Right hindlimb (tissue), 1 donor: Measurements from ENCODE around the gene EIF4E1B.

ENCODE experiments used
- DNase-seq: peaks from one replicate; pipeline ENCODE4 v3.0.0-alpha.2; 2018

The EIF4E1B gene

GRCh38 chr5:176606875-176607274 lies 23.6 kb upstream of the EIF4E1B start:
- DNase-seq: no peak

- no peak for DNase-seq
These were observed 22.3 kb upstream of the EIF4E1B start for GRCh38 chr5:176608142-176608705.

GRCh38 chr5:176608937-176609723 lies 21.3 kb upstream of the EIF4E1B start:
- no peak for DNase-seq

GRCh38 chr5:176609724-176610434 lies 20.6 kb upstream of the EIF4E1B start, which contains the start of gene GPRIN1:
Gene GPRIN1, minus strand, starts transcription at chr5:176610156. Its CDS starts 10,322 bp downstream, at chr5:176599834.
- peak; percentile 68 for DNase-seq

GRCh38 chr5:176610435-176610773 lies 20.1 kb upstream of the EIF4E1B start:
- DNase-seq: no peak

- DNase-seq: peak; percentile 85
These were observed 19.0 kb upstream of the EIF4E1B start for GRCh38 chr5:176611435-176611834.

GRCh38 chr5:176612008-176612407 lies 18.5 kb upstream of the EIF4E1B start:
- DNase-seq: no peak

GRCh38 chr5:176612855-176613254 lies 17.6 kb upstream of the EIF4E1B start:
- no peak for DNase-seq

- DNase-seq: no peak
These were observed 15.5 kb upstream of the EIF4E1B start for GRCh38 chr5:176614805-176615478.

- DNase-seq: no peak
These were observed 14.0 kb upstream of the EIF4E1B start for GRCh38 chr5:176616511-176616910.

GRCh38 chr5:176618783-176619182 lies 11.7 kb upstream of the EIF4E1B start:
- no peak for DNase-seq

GRCh38 chr5:176619203-176619568 lies 11.3 kb upstream of the EIF4E1B start:
- DNase-seq: peak; percentile 78

- DNase-seq: no peak
These were observed 10.7 kb upstream of the EIF4E1B start for GRCh38 chr5:176619569-176620332.

- no peak for DNase-seq
These were observed 10.0 kb upstream of the EIF4E1B start for GRCh38 chr5:176620333-176620981.

- no peak for DNase-seq
These were observed 8.8 kb upstream of the EIF4E1B start for GRCh38 chr5:176621661-176622079.

GRCh38 chr5:176624142-176624541 lies 6.3 kb upstream of the EIF4E1B start:
- no peak for DNase-seq

GRCh38 chr5:176624938-176625337 lies 5.5 kb upstream of the EIF4E1B start:
- DNase-seq: no peak

GRCh38 chr5:176625512-176625911 lies 5.0 kb upstream of the EIF4E1B start:
- no peak for DNase-seq

- DNase-seq: no peak
These were observed 4.3 kb upstream of the EIF4E1B start for GRCh38 chr5:176625966-176626875.

GRCh38 chr5:176626876-176627236 lies 3.6 kb upstream of the EIF4E1B start:
- no peak for DNase-seq

- DNase-seq: no peak
These were observed 2.9 kb upstream of the EIF4E1B start for GRCh38 chr5:176627582-176627981.
